G401.6 (cell line): ENCODE data around the gene MAPKAPK3.

Source experiments
- FAIRE-seq: peaks from 2 replicates; lab custom pipeline; 2012; peaks lifted over from hg19 to GRCh38; lab: Jason Lieb, UNC

Gene MAPKAPK3

GRCh38 chr3:50695031-50695430 is 78.1 kb downstream of the MAPKAPK3 start:
- no peak for FAIRE-seq

- FAIRE-seq, result no peak
Observed at GRCh38 chr3:50696276-50696675, 79.3 kb downstream of the MAPKAPK3 start.

- FAIRE-seq, result peak; percentile 36
Observed at GRCh38 chr3:50698269-50698668, 81.3 kb downstream of the MAPKAPK3 start.
